NCI-H69 (cell line): Measurements from ENCODE around the gene DOCK8.

Experiments
- DNase-seq: peaks from one replicate; lab custom pipeline; 2025; lab: John Stamatoyannopoulos, UW

Gene DOCK8

GRCh38 chr9:365436-365835 lies 150.8 kb downstream of the DOCK8 start:
- no peak for DNase-seq

- DNase-seq, result no peak
These were observed 152.0 kb downstream of the DOCK8 start for GRCh38 chr9:366620-367019.

GRCh38 chr9:370086-370485 lies 155.4 kb downstream of the DOCK8 start:
- no peak for DNase-seq

- DNase-seq, result no peak
These were observed 156.7 kb downstream of the DOCK8 start for GRCh38 chr9:371349-371748.

DNA sequence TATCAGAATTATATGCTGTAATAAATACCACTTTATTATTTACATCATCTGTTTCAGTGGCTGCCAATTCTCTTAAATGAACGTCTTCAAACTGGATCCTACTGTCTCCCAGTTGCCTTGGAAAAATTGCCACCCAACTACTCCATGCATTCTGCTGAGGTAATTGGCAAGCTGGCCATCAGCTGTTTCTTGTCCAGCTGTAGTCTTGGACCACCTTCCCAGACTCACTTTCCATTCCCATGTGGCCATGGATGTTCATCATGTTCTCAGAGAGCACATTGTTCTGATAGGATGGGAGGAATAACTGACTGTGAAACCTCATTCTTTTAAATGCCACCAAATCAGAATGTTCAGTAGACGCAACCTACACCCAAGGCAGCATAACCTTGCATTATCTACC lies 157.5 kb downstream of the DOCK8 start:
- DNase-seq, result no peak

DNA sequence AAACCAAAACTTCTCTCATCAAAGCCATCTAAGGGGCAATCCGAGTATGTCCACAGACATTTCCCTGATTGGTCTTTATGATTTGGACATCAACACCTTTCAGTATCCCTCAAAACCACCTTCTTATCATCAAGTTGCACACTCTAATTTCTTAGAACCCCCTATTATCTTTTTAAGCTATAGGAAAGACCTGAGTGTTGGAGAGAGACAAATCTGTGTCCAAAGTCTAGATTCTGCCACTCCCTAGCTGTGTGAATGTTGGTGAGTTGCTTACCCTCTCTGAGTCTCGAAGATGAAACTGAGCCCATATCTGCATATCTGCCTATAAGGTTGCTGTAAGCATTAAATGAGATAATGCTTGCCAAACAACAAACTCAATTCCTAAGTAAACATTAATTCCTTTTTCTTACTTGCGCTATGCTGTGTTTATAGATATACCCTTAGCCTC lies 159.1 kb downstream of the DOCK8 start:
- DNase-seq, result no peak

DNA sequence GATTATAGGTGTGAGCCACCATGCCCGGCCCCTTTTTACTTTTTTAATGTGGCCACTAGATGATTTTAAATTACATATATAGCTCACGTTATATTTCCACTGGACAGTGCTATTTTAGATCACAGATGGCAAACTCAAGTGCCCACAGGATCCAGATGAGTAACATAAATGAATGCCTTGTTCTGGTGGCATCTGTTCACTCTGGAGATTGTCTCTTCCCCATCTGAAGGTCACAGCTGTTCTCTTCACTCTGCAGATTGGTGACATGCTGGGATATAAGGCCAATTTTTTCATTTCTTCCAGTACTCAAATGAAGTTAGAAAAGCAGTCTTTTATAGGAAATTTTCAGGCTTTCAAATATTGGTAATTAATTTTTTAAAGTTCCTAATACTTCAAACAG lies 160.1 kb downstream of the DOCK8 start:
- no peak for DNase-seq

DNA sequence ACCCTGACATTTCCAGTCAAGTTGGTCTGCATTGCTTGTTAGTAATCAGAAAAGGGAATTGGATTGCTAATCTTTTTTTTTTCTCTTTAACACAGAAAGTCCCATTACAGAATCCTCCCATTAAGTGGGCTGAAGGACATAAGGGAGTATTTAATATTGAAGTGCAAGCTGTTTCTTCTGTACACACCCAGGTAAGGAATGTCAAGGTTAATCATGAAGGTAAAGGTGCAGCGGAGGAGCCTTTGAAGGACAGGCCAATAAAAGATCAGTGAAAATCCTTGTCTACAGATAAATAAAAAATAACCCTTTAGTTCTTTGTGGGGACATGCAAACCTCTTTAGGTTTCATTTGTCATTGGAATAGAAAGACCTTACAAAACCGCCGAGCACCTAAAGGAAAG lies 161.4 kb downstream of the DOCK8 start:
- no peak for DNase-seq

DNA sequence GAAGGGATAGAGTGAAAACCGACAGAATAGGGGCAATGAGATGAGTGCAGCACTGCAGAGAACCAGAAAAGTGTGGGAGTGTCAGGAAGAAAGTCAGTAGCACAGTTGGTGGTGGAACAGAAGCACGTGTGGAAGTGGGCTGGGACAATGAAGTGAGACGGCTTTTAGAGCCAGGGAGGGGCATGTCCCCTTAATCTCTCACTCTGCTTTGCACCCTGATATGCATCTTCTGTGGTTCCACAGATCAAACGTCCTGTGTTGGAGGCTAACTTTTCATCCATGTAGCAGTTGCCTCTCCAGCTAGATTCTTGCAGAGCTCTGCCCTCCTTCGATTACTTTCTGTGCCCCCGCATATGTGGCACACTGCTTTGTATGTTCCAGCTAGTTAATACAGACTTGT lies 163.6 kb downstream of the DOCK8 start:
- no peak for DNase-seq

GRCh38 chr9:382383-382782 lies 167.7 kb downstream of the DOCK8 start:
- DNase-seq, result no peak

- DNase-seq, result peak; percentile 56
These were observed 171.2 kb downstream of the DOCK8 start for GRCh38 chr9:385818-386398.

DNA sequence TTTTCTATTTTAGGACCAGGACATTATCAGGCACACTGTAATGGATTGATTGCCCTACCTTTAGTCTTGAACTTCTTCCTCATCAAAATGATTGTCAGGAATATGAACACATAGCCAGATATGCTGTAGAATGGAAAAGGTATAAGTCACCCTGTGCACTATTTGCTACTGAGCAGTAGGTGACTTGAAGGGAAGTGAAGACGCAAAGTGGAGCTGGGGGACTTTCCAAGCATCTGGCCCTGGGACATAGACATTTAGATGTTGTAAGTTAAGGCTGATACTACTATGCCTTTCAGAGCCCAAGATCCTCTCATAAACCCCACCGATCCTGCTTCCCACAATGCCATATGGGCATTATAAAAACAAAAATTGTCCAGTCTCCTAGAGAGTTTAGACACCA lies 174.5 kb downstream of the DOCK8 start:
- DNase-seq, result no peak

- no peak for DNase-seq
These were observed 175.1 kb downstream of the DOCK8 start for GRCh38 chr9:389758-390157.

DNA sequence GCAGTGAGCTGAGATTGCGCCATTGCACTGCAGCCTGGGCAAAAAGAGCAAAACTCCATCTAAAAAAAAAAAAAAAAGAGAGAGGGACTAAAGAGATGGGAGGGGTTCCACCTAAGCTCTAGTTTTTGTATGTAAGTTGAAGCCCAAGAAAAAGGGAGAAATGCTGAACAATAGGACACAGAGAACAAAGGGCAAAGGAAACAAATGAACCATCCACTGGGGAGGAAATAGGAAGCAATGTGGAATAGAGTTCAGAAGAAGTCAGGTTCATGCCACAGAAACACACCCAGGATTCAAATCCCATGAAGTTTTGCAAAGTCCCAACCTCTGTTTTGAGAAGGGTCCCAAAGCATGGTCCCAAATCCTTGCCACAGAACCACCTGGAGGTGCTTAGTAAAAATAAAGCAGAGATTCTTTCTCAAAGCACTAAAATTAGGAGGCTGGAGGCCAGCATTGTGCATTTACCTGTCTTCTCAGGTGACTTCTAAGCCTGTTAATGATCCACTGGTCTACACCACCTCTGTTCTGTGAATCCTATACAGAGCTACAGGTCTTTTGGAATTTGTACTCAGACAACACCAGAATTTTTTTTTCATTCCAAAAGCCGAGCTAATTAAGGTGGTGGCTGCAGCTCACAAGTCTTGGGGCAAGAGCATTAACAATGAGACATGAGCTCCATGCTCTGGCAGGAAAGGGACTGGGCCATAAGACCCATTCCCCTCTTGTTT lies 177.6 kb downstream of the DOCK8 start:
- no peak for DNase-seq

DNA sequence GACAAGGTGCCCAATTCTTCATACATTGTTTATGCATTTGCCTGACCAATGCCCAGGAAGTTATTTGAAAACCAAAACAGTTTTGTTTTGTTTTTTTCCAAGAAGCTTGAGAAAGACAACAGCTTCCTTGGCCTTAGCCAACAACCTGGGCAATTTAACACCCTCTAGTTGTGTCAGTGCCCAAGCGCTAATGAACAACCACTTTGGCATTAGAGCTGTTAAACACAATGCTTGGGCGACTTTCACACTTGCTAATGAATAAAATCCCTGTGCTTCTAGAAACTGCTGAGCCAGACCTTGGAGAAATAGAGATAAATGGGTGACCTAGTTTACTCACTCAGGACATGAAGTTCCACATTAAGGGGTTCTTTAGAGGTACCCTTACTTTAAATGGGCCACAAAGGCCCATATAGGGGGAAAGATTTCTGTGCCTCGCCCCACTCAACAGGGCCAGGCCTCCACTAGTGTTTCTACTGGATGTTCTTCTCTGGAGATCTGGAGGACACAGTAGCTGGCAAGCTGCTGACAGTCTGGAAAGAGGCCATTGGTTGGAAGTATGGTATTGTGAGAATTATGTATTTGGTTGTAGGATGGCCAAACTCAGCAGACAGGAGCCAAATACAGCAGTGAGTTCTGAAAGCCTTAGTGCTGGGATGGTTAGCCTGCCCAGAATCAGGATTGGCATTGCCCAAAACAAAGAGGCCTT lies 179.8 kb downstream of the DOCK8 start:
- no peak for DNase-seq

- no peak for DNase-seq
These were observed 181.7 kb downstream of the DOCK8 start for GRCh38 chr9:396396-396795.

DNA sequence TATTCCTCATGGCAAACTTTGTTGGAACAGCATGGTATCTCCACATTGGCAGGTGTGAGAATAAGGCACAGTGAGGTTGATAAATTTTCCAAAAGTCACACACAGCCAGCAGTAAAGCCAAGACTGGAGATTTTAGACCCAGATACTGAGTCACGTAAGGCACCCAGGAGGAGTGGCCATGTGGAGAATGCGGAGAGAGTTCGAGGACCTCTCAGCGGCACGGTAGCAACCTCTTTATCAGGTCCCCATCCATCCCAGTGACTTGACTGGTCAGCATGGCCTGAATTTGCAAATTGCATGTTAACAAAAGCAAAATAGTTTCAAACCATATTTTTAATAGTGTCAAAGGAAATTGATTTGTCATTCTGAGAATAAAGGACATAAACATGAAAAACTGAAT lies 183.4 kb downstream of the DOCK8 start:
- DNase-seq, result no peak

GRCh38 chr9:401223-401622 lies 186.6 kb downstream of the DOCK8 start:
- DNase-seq, result no peak

DNA sequence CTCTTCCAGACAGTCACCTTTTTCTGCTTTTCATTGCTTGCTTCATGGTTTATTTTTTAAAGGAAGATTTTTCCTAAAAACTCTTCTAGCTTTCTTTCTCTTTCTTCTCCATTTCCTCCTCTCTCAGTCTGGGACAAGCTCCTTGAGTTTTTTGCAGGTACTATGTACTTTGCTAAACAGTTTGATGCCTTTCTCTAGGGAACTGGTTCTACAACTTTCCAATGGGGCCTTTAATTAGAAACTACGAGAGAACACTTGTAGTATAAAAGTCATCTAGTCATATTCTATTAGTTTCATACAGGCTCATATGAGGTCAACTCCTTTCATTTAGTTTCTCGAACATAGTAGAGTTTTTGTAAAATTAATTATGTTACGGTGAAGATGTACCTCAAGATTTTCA lies 189.6 kb downstream of the DOCK8 start:
- no peak for DNase-seq

GRCh38 chr9:405341-405740 lies 190.7 kb downstream of the DOCK8 start:
- no peak for DNase-seq

GRCh38 chr9:406886-407654 lies 192.4 kb downstream of the DOCK8 start:
- no peak for DNase-seq

- DNase-seq, result peak; percentile 12
These were observed 195.0 kb downstream of the DOCK8 start for GRCh38 chr9:409655-410054.

DNA sequence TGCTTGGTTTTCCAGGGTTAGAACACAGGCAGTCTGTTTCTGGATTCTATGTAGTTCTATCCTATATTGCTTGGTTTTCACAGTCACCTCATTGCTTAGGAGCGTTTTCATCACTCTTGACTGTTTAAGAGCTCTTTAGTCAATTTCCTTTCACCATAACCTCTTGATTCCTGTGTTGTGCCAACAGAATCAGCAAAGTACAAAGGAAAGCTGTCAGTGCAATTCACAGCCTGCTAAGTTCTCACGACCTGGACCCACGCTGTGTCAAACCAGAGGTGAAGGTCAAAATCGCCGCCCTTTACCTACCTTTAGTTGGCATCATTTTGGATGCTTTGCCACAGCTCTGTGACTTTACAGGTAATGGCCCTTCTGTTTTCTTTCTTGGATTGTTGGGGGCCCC lies 199.9 kb downstream of the DOCK8 start:
- no peak for DNase-seq
